GM12874 (cell line): Measurements from ENCODE around the gene FETUB.

Experiments
- TF ChIP-seq, protein P1 (sequence below): IDR thresholded peaks from 2 replicates; pipeline ENCODE4 v1.5.1; 2011; ENCODE audit warnings: low read depth, mild to moderate bottlenecking, control low read depth, low read length, moderate library complexity; ENCODE audit not compliant: insufficient read depth

Gene FETUB

DNA sequence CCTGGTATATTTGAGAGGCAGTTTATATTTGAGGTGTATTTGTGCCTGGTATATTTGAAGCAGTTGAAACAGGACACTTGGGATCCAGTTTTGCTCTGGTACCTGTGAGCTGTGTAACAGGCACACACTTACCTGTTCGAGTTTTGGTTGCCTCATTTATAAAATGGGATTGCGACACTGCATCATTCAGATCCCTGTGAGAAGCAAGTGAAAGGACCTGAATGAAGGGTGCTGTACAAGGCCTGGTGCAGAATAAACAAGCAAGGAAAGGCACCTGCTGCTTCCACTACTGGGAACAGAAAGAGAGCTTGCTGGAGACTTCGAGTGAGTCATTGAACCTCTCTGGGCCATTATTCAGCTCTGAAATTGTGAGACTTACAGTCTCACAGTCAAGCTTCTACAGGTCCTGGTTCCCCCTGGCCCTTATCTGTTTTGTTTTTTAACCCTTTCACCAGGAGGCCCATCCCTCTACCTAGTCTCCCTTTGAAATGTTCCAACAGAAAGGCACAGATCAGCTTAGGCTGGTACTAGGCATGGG, 11.5 kb downstream of the FETUB start:
- TF ChIP-seq, protein P1, sequence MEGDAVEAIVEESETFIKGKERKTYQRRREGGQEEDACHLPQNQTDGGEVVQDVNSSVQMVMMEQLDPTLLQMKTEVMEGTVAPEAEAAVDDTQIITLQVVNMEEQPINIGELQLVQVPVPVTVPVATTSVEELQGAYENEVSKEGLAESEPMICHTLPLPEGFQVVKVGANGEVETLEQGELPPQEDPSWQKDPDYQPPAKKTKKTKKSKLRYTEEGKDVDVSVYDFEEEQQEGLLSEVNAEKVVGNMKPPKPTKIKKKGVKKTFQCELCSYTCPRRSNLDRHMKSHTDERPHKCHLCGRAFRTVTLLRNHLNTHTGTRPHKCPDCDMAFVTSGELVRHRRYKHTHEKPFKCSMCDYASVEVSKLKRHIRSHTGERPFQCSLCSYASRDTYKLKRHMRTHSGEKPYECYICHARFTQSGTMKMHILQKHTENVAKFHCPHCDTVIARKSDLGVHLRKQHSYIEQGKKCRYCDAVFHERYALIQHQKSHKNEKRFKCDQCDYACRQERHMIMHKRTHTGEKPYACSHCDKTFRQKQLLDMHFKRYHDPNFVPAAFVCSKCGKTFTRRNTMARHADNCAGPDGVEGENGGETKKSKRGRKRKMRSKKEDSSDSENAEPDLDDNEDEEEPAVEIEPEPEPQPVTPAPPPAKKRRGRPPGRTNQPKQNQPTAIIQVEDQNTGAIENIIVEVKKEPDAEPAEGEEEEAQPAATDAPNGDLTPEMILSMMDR, result no peak

DNA sequence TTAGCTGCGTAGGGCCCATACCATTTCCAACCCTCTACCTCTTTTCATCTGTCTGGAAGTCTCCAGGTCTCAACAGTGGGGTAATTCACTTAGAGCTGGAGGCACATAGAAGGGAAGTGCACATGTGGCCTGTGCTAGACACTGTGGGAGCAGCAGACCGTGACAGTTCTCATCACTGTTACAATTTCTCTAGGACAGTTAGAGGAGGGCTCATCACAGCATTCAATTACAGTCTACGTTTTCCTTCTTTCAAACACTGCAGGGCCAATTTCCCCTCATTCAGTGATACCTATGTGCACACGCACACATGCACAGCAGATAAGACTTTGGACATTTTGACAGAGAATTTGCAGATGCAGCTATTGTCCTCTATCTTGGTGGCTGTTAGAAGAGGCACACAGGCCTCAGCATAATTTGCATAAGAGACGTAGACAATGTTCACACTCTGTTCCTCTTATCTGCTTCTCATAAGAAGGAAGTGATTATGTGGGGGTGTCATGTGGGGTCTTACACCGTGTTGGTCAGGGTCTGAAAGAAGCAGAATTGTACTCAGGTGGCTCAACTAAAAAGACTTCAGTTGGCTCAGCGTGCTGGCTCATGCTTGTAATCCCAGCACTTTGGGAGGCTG, 13.0 kb downstream of the FETUB start:
- TF ChIP-seq, protein P1, result no peak

DNA sequence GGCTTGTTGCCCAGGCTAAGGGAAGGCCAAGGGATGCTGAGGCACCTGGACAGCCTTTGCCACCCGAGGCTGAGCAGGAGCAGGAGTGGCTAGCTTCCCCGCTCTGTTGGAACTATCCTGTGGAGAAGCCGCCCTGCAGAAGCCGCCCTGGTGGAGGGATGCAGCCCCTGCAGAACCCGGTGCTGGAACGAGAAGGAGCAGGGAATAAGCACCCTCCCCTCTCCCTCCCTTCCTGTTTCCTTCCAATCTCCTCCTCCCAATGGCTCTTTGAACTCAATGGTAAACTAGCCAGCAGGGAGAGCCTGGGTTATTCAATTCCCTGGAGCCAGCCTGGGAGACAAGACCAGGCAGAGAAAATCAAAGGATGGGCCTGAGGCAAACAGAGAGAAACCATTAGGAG, 13.8 kb downstream of the FETUB start:
- TF ChIP-seq, protein P1, result no peak

DNA sequence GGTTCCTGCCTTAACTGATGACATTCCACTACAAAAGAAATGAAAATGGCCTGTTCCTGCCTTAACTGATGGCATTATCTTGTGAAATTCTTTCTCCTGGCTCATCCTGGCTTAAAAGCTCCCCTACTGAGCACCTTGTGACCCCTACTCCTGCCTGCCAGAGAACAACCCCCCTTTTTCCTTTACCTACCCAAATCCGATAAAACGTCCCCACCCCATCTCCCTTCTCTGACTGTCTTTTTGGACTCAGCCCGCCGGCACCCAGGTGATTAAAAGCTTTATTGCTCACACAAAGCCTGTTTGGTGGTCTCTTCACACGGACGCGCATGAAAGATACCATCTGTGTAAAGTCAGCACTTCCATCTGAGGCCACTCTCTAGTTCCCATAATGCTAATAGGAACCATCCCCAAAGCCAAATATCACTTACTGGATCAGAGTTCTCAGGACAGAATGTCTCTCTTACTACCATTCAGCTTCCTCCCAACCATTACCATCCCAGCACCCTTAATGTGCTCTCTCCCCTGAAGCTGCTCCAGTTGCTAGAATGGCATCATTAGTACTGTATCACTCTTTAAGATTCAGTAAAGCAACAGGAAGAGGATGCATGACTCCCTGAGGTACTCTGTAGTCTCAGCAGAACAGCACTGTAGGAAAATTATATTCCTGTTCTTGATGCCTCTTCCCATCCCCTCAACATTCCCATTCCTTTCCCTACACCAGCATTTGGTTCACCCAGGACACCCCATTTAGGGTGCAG, 23.3 kb downstream of the FETUB start:
- TF ChIP-seq, protein P1, result no peak

DNA sequence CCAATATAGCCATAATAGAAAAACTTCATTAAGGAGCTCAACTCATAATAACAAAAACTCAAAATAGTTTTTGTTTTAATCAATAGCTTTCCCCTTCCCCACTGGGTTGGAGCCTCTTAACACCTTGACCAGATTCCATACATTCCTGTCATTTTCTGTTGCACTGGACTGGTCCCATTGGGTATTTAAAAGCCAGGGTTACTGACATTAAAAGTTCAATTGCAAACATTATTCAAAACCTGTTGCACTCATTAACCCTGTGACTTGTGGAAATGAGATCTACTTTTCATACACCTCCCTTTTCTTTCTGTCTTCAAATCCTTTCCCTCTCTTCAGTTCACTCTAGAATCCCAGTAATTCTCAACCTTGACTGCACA, 23.9 kb downstream of the FETUB start:
- TF ChIP-seq, protein P1, result no peak

DNA sequence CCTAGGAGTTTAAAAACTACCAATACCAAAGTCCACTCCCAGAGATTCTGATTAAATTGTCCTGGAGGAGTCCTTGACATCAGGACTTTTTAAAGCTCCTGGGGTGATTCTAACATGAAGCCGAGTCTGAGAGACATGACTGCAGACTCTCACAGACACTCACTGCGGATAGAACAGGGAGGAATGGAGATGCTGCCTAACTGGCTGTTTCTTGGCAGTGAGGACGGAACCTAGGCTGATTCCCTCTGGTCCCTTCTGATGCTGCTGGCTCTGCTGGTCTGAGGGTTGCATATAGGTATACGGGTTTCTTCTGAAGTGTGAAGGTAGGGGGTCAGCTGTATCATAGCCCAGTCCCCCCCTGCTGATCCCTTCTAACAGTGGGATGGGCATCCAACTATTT, 24.3 kb downstream of the FETUB start:
- TF ChIP-seq, protein P1, result no peak

DNA sequence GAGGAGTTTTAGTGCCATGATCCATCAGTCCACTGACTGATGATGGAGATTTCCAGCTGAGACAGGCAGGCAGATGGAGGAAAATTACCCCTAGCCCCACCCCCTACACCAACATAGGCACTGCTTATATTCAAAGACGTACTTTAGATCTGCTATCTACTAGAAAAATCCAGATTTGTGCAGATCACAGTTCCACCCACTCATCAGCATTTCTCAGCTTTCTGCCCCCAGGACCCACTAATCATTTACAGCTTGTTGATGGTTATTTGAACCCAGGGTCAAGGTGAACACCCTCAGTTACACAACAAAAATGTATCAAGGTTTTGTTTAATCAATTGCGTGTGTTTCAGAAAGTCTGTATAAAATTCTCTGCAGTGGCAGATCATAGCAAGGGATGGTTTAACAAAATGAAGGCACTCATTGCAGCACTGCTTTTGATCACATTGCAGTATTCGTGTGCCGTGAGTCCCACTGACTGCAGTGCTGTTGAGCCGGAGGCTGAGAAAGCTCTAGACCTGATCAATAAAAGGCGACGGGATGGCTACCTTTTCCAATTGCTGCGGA, 25.5 kb downstream of the FETUB start, which contains the start of gene HRG:
Gene HRG, plus strand, starts transcription at position 390 of the 564 bp plus-strand sequence. Its CDS starts 18 bp downstream, at position 408.
- TF ChIP-seq, protein P1, result no peak
